Fibroblast of pulmonary artery (primary cell): Measurements from ENCODE around the gene IFT172.

Source experiments
- DNase-seq: peaks from one replicate; pipeline ENCODE4 v3.0.0-alpha.2; 2010; ENCODE audit warnings: low read depth
- H3K4me3 ChIP-seq: replicated peaks from 2 replicates; pipeline ENCODE4 v1.5.1; 2011; ENCODE audit warnings: low read depth, mild to moderate bottlenecking, control low read depth, low read length, moderate library complexity
- CTCF ChIP-seq: IDR thresholded peaks from 2 replicates; pipeline ENCODE4 v1.5.1; 2011; ENCODE audit warnings: mild to moderate bottlenecking, control low read depth, low read length, inconsistent platforms; ENCODE audit errors: missing control alignments

The IFT172 gene

GRCh38 chr2:27442920-27443282 lies 46.6 kb downstream of the IFT172 start:
- no peak for TF ChIP-seq CTCF
- H3K4me3 ChIP-seq: no peak overlapping the region
- DNase-seq: no peak

GRCh38 chr2:27441958-27442919 lies 47.3 kb downstream of the IFT172 start, which contains the start of gene KRTCAP3:
Gene KRTCAP3, plus strand, starts transcription at chr2:27442381. Its CDS starts 32 bp downstream, at chr2:27442413.
- H3K4me3 ChIP-seq: no peak within 1 kb of the TSS

GRCh38 chr2:27441226-27441926 lies 48.2 kb downstream of the IFT172 start:
- DNase-seq: no peak
- no peak for TF ChIP-seq CTCF
- no peak overlapping the region for H3K4me3 ChIP-seq

More at GRCh38 chr2:27441958-27442919, 47.3 kb downstream of the IFT172 start, which contains the start of gene KRTCAP3:
- TF ChIP-seq CTCF: no peak
- no peak for DNase-seq

DNA sequence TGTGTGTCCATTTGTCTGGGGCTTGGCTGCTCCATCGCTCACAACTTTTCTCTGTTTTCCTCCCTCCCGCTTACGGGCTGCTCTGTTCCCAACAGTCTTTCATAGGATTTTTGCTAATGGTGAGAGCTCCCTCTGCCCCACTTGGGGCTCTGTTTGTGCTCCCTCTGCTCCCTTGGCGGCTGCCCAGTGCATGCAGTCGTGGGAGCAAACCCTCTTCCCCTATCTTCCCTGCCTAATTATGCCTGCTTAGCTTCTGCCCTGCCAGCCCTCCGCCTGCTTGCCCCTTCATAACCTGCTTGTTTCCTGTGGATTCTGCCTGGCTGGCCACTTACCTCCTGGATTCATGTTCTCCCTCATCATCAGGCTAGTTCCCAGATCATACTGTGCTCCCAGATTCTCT lies 53.9 kb downstream of the IFT172 start:
- no peak for DNase-seq
- no peak for TF ChIP-seq CTCF
- H3K4me3 ChIP-seq: no peak overlapping the region

DNA sequence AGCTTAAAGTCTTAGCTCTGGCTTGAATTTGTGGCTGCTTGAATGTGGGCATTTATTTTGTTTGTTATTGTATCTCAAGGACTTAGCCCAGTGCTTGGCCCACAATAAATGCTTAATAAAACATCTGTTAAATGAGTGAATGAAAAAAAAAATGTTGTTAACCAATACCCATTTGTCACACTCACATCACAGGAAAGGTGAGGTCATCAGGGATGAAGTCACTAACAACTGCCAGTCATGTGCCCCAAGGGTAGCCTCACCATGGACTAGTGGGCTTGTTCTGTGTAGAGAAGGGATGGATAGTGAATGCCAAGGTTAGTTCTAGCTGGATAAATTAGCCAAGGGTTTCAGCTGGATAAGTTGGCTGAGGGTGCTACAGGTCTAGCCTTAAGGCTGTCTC lies 58.1 kb downstream of the IFT172 start:
- H3K4me3 ChIP-seq: no peak overlapping the region
- no peak for TF ChIP-seq CTCF
- DNase-seq: peak; percentile 52

GRCh38 chr2:27428978-27429541 lies 60.5 kb downstream of the IFT172 start:
- DNase-seq: peak; percentile 85
- no peak for TF ChIP-seq CTCF
- H3K4me3 ChIP-seq: peak overlapping the region; percentile 86
